MCF 10A (cell line): Measurements from ENCODE around the gene FNIP2. TPM values are rescaled to one million over a fixed set of nuclear protein-coding genes. Genes with fewer than 3 reads are reported as not detected.

Experiments used
- BruUV-seq: library from RNA; stranded (reverse); fragments of 400-500 nt; replicated peaks from 2 replicates; lab custom pipeline; 2021; lab: Mats Ljungman, UMichigan
- CTCF ChIA-PET: fragments of 300-600 bp; sonication (Branson Sonifier 250); formaldehyde crosslinking; extraction: SDS; loops from one replicate; lab custom pipeline; 2021; ENCODE audit warnings: antibody characterized with exemption, inconsistent platforms; lab: Yijun Ruan, JAX
- POLR2A ChIA-PET: fragments of 300-600, 350-650 bp; sonication (Branson Sonifier 250); formaldehyde crosslinking; extraction: SDS; loops from one replicate; lab custom pipeline; 2020; ENCODE audit warnings: antibody characterized with exemption, inconsistent platforms; lab: Yijun Ruan, JAX
- DNase-seq: peaks from one replicate; pipeline ENCODE4 v3.0.0-alpha.2; 2018; ENCODE audit not compliant: unreplicated experiment
- H3K27ac Mint-ChIP-seq: one replicate; pipeline ENCODE4 v1.8.0; 2022; ENCODE audit warnings: mild to moderate bottlenecking, low read depth, mixed read lengths; ENCODE audit not compliant: unreplicated experiment
- H3K27me3 Mint-ChIP-seq: one replicate; pipeline ENCODE4 v1.8.0; 2022; ENCODE audit warnings: mixed read lengths; ENCODE audit not compliant: insufficient read depth, unreplicated experiment
- H3K36me3 Mint-ChIP-seq: one replicate; pipeline ENCODE4 v1.8.0; 2022; ENCODE audit warnings: mild to moderate bottlenecking, moderate library complexity, mixed read lengths; ENCODE audit not compliant: insufficient read depth, unreplicated experiment
- H3K4me1 Mint-ChIP-seq: one replicate; pipeline ENCODE4 v1.8.0; 2022; ENCODE audit warnings: mixed read lengths; ENCODE audit not compliant: insufficient read depth, unreplicated experiment
- H3K4me3 Mint-ChIP-seq: one replicate; pipeline ENCODE4 v1.8.0; 2022; ENCODE audit warnings: mild to moderate bottlenecking, moderate library complexity, mixed read lengths; ENCODE audit not compliant: unreplicated experiment
- H3K9me3 Mint-ChIP-seq: one replicate; pipeline ENCODE4 v1.8.0; 2022; ENCODE audit warnings: mixed read lengths; ENCODE audit not compliant: unreplicated experiment
- CTCF ChIP-seq: fragments of 200-600 bp; IDR thresholded peaks from one replicate; pipeline ENCODE4 v1.8.0; 2022; ENCODE audit warnings: antibody characterized with exemption, mild to moderate bottlenecking; ENCODE audit not compliant: unreplicated experiment
- intact Hi-C: fragments of 100-400 bp; cut with micrococcal nuclease; formaldehyde crosslinking; loops from 2 replicates; pipeline ENCODE4 v1.14.1; 2022
- total RNA-seq: library from RNA; stranded (reverse); gene quantifications from 2 replicates; pipeline ENCODE4 v1.2.3, GENCODE V29; 2022

The FNIP2 gene
- total RNA-seq, 1 experiment from 2014 or later: 6.4 TPM

- H3K36me3 Mint-ChIP-seq: peaks cover 5% of the 10 kb centered on the region
- no peak overlapping the region for H3K27ac Mint-ChIP-seq
- ChIA-PET POLR2A (interaction anchor here (1.0 to 1.2 kb wide), 2 partner anchors 248 to 346 kb away, joined by 5 read pairs; no protein-coding TSS in a partner anchor), CTCF (interaction anchor here (0.6 to 4.7 kb wide), 23 partner anchors 10 to 588 kb away, joined by 3 to 49 read pairs (median 3); no protein-coding TSS in a partner anchor)
- H3K27me3 Mint-ChIP-seq: no peaks in the 10 kb centered on the region
- TF ChIP-seq CTCF: peak; percentile 45
- no peaks in the 10 kb centered on the region for H3K4me1 Mint-ChIP-seq
- intact Hi-C loops: loop anchor here (1.0 to 10.0 kb wide), 7 partner anchors 140 to 589 kb away; partner anchors contain the start of gene RAPGEF2
- no peak overlapping the region for H3K4me3 Mint-ChIP-seq
- peak; percentile 49 for DNase-seq
- no TSS peak for BruUV-seq
- H3K9me3 Mint-ChIP-seq: no peaks in the 10 kb centered on the region
These were observed 88.0 kb downstream of the FNIP2 start for GRCh38 chr4:158856852-158857251.

- Mint-ChIP-seq H3K27ac (no peak overlapping the region), H3K27me3 (no peaks in the 10 kb centered on the region), H3K9me3 (no peaks in the 10 kb centered on the region), H3K4me3 (no peak overlapping the region), H3K4me1 (no peaks in the 10 kb centered on the region), H3K36me3 (peaks cover 13% of the 10 kb centered on the region)
- BruUV-seq: no TSS peak
- ChIA-PET CTCF (interaction anchor here (0.6 to 4.7 kb wide), 23 partner anchors 8 to 587 kb away, joined by 3 to 49 read pairs (median 4); no protein-coding TSS in a partner anchor), POLR2A (interaction anchor here (0.5 kb wide), 1 partner anchor 1297 kb away, joined by 3 read pairs; no protein-coding TSS in a partner anchor)
- DNase-seq: no peak
- intact Hi-C loops: loop anchor here (1.0 to 10.0 kb wide), 7 partner anchors 139 to 588 kb away; partner anchors contain the start of gene RAPGEF2
- no peak for TF ChIP-seq CTCF
These were observed 89.1 kb downstream of the FNIP2 start for GRCh38 chr4:158857951-158858350.

- intact Hi-C loops: loop anchor here (5.0 to 10.0 kb wide), 3 partner anchors 139 to 456 kb away; no protein-coding TSS in a partner anchor
- peaks cover 16% of the 10 kb centered on the region for H3K36me3 Mint-ChIP-seq
- H3K9me3 Mint-ChIP-seq: no peaks in the 10 kb centered on the region
- POLR2A ChIA-PET: interaction anchor here (0.5 kb wide), 1 partner anchor 1297 kb away, joined by 3 read pairs; no protein-coding TSS in a partner anchor
- peak; percentile 32 for DNase-seq
- no peak for TF ChIP-seq CTCF
- no peaks in the 10 kb centered on the region for H3K27me3 Mint-ChIP-seq
- no peak overlapping the region for H3K27ac Mint-ChIP-seq
- no peaks in the 10 kb centered on the region for H3K4me1 Mint-ChIP-seq
- no TSS peak for BruUV-seq
- no peak overlapping the region for H3K4me3 Mint-ChIP-seq
- CTCF ChIA-PET: interaction anchor here (0.6 to 4.7 kb wide), 18 partner anchors 9 to 433 kb away, joined by 3 to 49 read pairs (median 4); no protein-coding TSS in a partner anchor
These were observed 89.8 kb downstream of the FNIP2 start for GRCh38 chr4:158858410-158859199.

DNA sequence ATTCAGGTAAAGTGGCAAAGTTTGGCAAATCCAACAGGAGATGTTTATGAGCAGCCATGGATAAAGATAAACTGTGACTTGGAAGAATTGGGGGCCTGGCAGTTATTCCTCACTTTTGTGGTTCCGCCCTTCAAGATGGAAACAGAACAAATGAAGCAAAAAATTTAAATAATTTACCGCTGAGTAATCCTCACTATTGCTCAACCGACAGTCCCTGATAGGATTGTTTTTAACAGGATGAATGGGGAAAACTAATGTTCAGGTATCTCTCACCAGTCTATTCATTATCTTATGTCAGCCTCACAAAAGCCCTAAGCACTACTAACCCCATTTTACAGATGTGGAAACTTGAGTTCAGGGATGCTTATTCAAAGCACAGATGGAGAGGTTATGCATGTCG lies 90.8 kb downstream of the FNIP2 start:
- no peak overlapping the region for H3K27ac Mint-ChIP-seq
- H3K36me3 Mint-ChIP-seq: peaks cover 16% of the 10 kb centered on the region
- no peak for TF ChIP-seq CTCF
- no peaks in the 10 kb centered on the region for H3K4me1 Mint-ChIP-seq
- POLR2A ChIA-PET: no interaction called here
- CTCF ChIA-PET: no interaction called here
- DNase-seq: peak; percentile 14
- intact Hi-C loops: loop anchor here (5.0 to 10.0 kb wide), 3 partner anchors 138 to 455 kb away; no protein-coding TSS in a partner anchor
- H3K4me3 Mint-ChIP-seq: no peak overlapping the region
- no peaks in the 10 kb centered on the region for H3K27me3 Mint-ChIP-seq
- H3K9me3 Mint-ChIP-seq: no peaks in the 10 kb centered on the region
- no TSS peak for BruUV-seq
